Measurements from ENCODE around the gene ETFBKMT. TPM values are rescaled to one million over a fixed set of nuclear protein-coding genes. Genes with fewer than 3 reads are reported as not detected.

Gene ETFBKMT
- total RNA-seq, 1 donor from 2014 or later = 3.6 TPM

- TF ChIP-seq, protein P1, sequence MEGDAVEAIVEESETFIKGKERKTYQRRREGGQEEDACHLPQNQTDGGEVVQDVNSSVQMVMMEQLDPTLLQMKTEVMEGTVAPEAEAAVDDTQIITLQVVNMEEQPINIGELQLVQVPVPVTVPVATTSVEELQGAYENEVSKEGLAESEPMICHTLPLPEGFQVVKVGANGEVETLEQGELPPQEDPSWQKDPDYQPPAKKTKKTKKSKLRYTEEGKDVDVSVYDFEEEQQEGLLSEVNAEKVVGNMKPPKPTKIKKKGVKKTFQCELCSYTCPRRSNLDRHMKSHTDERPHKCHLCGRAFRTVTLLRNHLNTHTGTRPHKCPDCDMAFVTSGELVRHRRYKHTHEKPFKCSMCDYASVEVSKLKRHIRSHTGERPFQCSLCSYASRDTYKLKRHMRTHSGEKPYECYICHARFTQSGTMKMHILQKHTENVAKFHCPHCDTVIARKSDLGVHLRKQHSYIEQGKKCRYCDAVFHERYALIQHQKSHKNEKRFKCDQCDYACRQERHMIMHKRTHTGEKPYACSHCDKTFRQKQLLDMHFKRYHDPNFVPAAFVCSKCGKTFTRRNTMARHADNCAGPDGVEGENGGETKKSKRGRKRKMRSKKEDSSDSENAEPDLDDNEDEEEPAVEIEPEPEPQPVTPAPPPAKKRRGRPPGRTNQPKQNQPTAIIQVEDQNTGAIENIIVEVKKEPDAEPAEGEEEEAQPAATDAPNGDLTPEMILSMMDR (IDR thresholded peaks at IDR 0.05; ENCODE audit: unreplicated experiment) = no peak
- Mint-ChIP-seq H3K36me3 (ENCODE audit: low read depth, unreplicated experiment) (no peaks in the 10 kb centered on the region), H3K4me1 (ENCODE audit: unreplicated experiment) (peaks cover 3% of the 10 kb centered on the region), H3K9me3 (ENCODE audit: unreplicated experiment) (no peaks in the 10 kb centered on the region), H3K27ac (ENCODE audit: unreplicated experiment) (no peak overlapping the region), H3K27me3 (ENCODE audit: unreplicated experiment) (no peaks in the 10 kb centered on the region), H3K4me3 (ENCODE audit: unreplicated experiment) (no peak overlapping the region)
- no peak for DNase-seq (ENCODE audit: low spot score)
Measured at GRCh38 chr12:31622038-31622437, 37.5 kb upstream of the ETFBKMT start.

GRCh38 chr12:31626270-31626995 is 33.1 kb upstream of the ETFBKMT start:
- no peak for DNase-seq (ENCODE audit: low spot score)
- Mint-ChIP-seq H3K36me3 (ENCODE audit: low read depth, unreplicated experiment) (no peaks in the 10 kb centered on the region), H3K4me3 (ENCODE audit: unreplicated experiment) (no peak overlapping the region), H3K27me3 (ENCODE audit: unreplicated experiment) (no peaks in the 10 kb centered on the region), H3K27ac (ENCODE audit: unreplicated experiment) (no peak overlapping the region), H3K9me3 (ENCODE audit: unreplicated experiment) (no peaks in the 10 kb centered on the region), H3K4me1 (ENCODE audit: unreplicated experiment) (peaks cover 3% of the 10 kb centered on the region)
- TF ChIP-seq, protein P1 (IDR thresholded peaks at IDR 0.05; ENCODE audit: unreplicated experiment) = no peak

- Mint-ChIP-seq H3K9me3 (ENCODE audit: unreplicated experiment) (no peaks in the 10 kb centered on the region), H3K36me3 (ENCODE audit: low read depth, unreplicated experiment) (no peaks in the 10 kb centered on the region), H3K27me3 (ENCODE audit: unreplicated experiment) (no peaks in the 10 kb centered on the region), H3K4me1 (ENCODE audit: unreplicated experiment) (peaks cover 4% of the 10 kb centered on the region), H3K4me3 (ENCODE audit: unreplicated experiment) (no peak overlapping the region), H3K27ac (ENCODE audit: unreplicated experiment) (no peak overlapping the region)
- TF ChIP-seq, protein P1 (IDR thresholded peaks at IDR 0.05; ENCODE audit: unreplicated experiment) = no peak
- no peak for DNase-seq (ENCODE audit: low spot score)
Measured at GRCh38 chr12:31627456-31628054, 31.9 kb upstream of the ETFBKMT start.

- no peak for DNase-seq (ENCODE audit: low spot score)
- Mint-ChIP-seq H3K9me3 (ENCODE audit: unreplicated experiment) (no peaks in the 10 kb centered on the region), H3K36me3 (ENCODE audit: low read depth, unreplicated experiment) (no peaks in the 10 kb centered on the region), H3K27me3 (ENCODE audit: unreplicated experiment) (no peaks in the 10 kb centered on the region), H3K27ac (ENCODE audit: unreplicated experiment) (no peak overlapping the region), H3K4me3 (ENCODE audit: unreplicated experiment) (no peak overlapping the region), H3K4me1 (ENCODE audit: unreplicated experiment) (peaks cover 6% of the 10 kb centered on the region)
- TF ChIP-seq, protein P1 (IDR thresholded peaks at IDR 0.05; ENCODE audit: unreplicated experiment) = no peak
Measured at GRCh38 chr12:31629756-31630732, 29.4 kb upstream of the ETFBKMT start.
